ENCODE measurements around the gene CRHBP.

DNA sequence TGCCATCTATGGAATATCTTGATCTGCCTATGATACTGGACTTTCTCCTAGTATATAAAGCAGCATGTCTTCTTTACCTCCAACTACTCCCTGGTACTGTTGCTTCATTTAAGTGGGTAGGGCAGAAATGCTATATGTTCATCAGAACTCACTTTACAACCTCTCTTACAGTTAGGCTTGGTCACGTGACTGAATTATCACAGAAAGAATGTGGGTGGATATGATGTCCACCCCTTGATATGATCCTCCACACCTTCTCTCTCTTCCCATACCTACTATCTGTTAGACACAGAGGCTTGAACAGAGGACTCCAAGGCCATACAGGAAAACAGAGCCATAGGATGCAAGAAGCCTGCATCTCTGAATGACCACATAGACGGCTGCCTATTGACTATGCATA is 19.8 kb downstream of the CRHBP start:
- TF ChIP-seq, protein P1, sequence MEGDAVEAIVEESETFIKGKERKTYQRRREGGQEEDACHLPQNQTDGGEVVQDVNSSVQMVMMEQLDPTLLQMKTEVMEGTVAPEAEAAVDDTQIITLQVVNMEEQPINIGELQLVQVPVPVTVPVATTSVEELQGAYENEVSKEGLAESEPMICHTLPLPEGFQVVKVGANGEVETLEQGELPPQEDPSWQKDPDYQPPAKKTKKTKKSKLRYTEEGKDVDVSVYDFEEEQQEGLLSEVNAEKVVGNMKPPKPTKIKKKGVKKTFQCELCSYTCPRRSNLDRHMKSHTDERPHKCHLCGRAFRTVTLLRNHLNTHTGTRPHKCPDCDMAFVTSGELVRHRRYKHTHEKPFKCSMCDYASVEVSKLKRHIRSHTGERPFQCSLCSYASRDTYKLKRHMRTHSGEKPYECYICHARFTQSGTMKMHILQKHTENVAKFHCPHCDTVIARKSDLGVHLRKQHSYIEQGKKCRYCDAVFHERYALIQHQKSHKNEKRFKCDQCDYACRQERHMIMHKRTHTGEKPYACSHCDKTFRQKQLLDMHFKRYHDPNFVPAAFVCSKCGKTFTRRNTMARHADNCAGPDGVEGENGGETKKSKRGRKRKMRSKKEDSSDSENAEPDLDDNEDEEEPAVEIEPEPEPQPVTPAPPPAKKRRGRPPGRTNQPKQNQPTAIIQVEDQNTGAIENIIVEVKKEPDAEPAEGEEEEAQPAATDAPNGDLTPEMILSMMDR (conservative IDR thresholded peaks at IDR 0.05; ENCODE audit: low read length), result no peak
- no peak for TF ChIP-seq EZH2phosphoT487 (IDR thresholded peaks at IDR 0.05; ENCODE audit: borderline replicate concordance)
